ENCODE data around the gene SPPL3. TPM values are rescaled to one million over a fixed set of nuclear protein-coding genes. Genes with fewer than 3 reads are reported as not detected.
"Not testable (repeated sequence)": the region's sequence is repeated elsewhere in the genome, so short reads cannot be mapped to it uniquely, and the experiment has no call there.

The SPPL3 gene, protein sequence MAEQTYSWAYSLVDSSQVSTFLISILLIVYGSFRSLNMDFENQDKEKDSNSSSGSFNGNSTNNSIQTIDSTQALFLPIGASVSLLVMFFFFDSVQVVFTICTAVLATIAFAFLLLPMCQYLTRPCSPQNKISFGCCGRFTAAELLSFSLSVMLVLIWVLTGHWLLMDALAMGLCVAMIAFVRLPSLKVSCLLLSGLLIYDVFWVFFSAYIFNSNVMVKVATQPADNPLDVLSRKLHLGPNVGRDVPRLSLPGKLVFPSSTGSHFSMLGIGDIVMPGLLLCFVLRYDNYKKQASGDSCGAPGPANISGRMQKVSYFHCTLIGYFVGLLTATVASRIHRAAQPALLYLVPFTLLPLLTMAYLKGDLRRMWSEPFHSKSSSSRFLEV
- polyA plus RNA-seq (ENCODE audit: insufficient read length): 49.2 TPM

DNA sequence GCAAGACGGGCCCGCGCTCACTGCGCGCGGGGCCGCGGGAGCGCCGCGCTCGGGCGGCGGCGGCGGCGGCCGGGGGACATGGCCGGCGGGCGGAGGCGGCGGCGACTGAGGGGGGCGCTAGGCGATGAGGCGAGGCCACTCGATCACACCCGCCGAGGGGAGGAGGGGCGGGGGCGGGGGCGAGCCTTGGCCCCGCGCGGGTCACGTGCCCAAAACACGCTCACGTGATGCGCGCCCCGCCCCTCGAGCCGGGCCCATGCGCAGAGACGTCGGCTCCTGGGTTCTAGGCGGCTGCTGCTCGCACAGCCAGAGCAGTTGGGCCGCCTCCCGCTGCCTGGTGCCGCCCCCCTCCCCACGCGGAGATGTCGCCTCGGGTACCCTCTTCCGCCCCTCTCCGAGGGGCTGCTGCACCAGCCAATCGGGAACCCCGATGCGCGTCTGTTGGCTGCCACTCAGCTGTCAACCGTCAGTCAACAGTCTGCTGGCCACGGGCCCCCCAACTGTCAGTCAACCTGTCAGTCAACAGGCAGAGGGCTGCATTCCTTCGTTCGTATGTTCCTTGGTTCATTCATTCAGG, at the start of gene SPPL3:
SPPL3 (minus strand) TSS at position 162 of the 577 bp plus-strand sequence. CDS start 491 bp downstream, outside the sequence.
- DNase-seq (ENCODE audit: low read depth): peak; percentile 38

DNA sequence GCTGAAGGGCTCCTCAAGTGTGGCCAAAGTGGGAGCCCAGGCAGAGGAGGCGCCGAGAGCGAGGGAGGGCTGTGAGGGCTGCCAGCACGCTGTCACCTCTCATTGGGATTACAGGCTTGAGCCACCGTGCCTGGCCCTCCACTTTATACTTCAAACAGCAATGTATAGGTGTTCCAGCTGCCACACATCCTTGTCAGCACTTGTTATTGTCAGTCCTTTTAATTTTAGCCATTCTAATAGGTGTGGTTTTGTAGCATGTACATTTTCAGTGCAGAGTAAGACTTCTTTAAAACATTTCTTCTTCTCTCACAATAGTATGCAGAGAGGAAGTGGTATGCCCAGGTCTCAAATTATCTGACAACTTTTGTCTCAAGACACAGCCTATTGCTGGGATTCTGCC, 46.6 kb upstream of the SPPL3 start:
- DNase-seq (ENCODE audit: low read depth): no peak

DNA sequence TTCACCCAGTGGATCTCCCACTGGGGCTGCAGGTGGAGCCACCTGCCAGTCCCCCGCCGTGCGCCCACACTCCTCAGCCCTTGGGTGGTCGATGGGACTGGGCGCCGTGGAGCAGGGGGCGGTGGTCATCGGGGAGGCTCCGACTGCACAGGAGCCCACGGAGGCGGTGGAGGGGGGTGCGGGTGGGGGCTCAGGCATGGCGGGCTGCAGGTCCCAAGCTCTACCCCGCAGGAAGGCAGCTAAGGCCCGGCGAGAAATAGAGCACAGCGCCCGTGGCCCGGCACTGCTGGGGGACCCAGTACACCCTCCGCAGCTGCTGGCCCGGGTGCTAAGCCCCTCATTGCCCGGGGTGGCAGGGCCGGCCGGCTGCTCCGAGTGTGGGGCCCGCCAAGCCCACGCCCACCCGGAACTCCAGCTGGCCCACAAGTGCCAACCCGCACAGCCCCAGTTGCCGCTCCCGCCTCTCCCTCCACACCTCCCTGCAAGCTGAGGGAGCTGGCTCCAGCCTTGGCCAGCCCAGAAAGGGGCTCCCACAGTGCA, 46.2 kb upstream of the SPPL3 start:
- DNase-seq (ENCODE audit: low read depth): not testable (repeated sequence)

DNA sequence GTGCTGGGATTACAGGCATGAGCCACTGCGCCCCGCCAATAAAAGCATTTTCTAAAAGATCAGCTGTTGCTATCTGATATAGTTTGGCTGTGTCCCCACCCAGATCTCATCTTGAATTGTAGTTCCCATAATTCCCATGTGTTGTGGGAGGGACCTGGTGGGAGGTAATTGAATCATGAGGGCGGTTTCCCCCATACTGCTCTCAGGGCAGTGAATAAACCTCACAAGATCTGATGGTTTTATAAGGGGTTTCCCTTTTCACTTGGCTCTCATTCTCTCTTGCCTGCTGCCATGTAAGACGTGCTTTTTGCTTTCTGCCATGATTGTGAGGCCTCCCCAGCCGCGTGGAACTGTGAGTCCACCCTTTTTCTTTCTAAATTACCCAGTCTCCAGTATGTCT, 41.4 kb upstream of the SPPL3 start:
- not testable (repeated sequence) for DNase-seq (ENCODE audit: low read depth)

DNA sequence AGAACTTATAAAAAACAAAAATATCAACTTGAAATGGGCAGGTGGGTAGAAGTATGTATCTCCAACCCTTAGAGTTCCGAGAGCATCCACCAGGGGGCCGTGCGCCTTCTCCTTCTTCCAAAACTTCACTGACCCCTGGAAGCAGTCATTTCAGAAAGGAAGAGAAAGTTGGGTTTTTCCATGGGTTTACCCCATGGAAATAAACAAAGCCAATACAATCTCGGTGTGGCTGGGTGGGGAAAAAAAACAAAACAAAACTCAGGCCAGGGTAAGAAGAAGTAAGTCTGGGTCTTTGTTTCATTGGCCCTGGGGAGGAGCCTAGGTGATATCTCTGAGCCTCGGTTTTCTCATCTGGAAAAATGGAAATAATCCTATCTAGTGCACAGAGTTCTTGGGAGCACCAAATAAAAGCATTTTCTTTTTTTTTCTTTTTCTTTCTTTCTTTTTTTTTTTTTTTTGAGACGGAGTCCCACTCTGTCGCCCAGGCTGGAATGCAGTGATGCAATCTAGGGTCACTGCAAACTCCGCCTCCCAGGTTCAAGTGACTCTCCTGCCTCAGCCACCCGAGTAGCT, 40.6 kb upstream of the SPPL3 start:
- DNase-seq (ENCODE audit: low read depth): no peak

DNA sequence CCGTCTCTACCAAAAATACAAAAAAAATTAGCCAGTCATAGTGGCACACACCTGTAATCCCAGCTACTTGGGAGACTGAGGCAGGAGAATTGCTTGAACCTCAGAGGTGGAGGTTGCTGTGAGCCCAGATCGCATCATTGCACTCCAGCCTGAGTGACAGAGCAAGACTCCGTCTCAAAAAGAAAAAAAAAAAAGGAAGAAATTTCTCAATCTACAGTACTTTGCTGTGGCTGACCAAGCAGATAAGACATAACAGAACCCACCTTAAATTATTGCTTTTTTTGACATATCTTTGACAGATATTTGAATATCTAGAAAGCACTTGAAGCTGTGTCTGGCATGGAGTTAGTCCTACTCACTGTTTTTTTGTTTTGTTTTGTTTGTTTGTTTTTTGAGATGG, 39.3 kb upstream of the SPPL3 start:
- no peak for DNase-seq (ENCODE audit: low read depth)

DNA sequence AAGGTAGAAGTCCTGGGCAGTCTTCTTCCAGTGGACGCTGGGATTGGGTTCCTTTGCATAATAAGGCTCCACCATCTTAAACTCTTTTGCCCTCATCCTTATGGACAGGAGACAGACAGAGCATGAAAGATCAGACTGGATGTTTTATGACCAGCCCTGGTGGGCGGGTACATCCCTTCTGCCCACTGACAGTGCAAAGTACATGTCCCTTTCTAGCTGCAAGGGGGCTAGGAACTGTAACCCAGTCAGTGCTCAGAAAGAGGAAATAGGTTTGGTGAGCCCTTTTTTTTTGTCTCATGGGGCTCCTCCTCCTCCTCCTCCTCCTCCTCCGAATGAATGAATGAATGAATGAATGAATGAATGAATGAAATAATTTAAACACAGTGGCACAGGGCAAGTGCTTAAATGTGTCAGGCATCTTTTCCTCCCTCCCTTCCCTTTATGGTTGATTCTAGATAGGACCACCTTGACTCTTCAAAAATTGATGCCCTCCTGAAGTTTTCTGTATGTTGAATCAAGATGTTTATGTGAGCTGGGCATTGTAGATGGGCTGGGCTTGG, 37.8 kb upstream of the SPPL3 start:
- no peak for DNase-seq (ENCODE audit: low read depth)

DNA sequence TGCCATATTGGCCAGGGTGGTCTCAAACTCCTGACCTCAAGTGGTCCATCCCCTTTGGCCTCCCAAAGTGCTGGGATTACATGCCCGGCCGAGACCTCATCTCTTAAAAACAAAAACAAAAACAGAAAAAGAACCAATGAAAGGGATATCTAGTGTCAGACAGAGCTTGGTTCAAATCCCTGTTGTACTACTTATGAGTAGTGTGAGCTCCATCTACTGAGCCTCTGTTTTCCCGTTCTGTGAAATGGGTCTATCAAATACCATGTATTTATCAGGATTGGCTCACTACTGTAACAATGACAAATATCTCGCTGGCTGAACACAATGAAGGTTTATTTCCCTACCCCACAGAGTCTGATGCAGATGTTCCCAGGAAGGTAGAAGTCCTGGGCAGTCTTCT, 37.3 kb upstream of the SPPL3 start:
- DNase-seq (ENCODE audit: low read depth): no peak

DNA sequence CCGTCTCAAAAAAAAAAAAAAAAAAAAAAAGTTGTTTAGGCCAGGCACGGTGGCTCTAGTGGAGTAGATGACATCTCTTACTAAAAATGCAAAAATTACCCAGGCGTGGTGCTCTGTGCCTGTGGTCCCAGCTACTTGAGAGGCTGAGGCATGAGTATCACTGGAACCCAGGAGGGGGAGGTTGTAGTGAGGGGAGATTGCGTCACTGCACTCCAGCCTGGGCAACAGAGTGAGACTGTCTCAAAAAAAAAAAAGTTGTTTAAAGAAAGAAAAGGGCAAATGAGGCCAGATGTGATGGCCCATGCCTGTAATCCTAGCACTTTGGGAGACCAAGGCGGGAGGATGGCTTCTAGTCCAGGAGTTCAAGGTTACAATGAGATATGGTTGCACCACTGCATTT, 36.6 kb upstream of the SPPL3 start:
- no peak for DNase-seq (ENCODE audit: low read depth)

DNA sequence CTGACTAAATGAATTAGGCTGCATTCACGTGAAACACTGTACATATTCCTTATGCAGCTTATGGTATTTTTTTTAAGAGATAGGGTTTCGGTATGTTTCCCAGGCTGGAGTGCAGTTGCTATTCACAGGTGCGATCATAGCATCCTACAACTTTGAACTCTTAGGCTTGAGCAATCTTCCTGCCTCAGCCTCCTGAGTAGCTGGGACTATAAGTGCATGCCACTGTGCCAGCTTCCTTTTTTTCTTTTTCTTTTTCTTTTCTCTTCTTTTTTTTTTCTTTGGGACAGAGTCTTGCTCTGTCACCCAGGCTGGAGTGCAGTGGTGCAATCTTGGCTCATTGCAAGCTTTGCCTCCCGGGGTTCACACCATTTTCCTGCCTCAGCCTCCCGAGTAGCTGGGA, 35.8 kb upstream of the SPPL3 start:
- DNase-seq (ENCODE audit: low read depth): no peak

DNA sequence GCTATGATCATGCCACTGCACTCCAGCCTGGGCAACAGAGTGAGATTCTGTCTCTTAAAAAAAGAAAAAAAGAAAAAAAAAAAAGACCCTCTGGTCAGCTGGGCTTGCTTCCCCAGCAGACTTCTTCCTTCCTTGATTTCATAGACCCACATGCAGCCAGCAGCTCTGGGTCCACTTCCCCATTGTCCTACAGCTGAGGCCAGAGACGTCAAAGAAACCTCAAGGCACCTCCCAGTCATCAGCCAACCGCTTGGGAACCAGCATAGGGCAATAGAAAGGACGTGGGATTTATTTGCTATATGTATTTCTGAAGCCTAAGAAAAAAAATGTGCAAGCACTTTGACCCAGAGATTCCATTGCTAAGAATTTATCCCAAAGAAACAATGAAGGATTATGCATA, 35.4 kb upstream of the SPPL3 start:
- no peak for DNase-seq (ENCODE audit: low read depth)

DNA sequence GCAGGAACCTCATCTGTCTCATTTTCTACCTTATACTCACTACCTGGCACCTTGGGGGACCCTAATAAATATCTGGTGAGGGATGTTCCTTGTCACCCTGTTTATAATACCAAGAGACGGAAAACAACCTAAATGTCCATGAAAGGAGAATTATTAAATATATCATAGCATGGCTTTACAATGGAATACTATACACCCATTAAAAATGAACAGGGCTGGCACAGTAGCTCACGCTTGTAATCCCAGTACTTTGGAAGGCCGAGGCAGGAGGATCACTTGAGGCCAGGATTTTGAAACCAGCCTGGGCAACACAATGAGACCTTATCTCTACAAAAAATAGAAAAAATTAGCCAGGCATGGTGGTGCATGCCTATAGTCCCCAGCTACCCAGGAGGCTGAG, 34.3 kb upstream of the SPPL3 start:
- DNase-seq (ENCODE audit: low read depth): no peak

DNA sequence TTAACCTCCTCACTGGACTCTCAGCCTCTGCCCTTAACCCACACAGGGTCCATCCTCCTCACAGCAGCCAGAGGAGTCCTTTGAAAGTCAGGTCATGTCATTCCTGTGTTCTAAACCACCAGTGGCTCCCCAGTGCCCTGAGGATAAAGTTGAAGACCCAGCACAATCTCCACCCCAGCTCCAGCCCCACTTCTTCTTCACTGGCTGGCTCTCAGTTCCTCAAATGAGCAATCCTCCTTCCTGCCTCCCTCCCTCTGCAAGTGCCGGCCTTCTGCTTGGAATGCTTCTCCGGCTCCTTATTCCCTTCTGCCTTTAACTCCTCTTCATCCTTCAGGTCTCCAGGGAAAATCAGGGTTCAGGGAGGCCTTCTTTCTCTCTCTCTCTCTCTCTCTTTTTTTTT, 32.0 kb upstream of the SPPL3 start:
- no peak for DNase-seq (ENCODE audit: low read depth)

DNA sequence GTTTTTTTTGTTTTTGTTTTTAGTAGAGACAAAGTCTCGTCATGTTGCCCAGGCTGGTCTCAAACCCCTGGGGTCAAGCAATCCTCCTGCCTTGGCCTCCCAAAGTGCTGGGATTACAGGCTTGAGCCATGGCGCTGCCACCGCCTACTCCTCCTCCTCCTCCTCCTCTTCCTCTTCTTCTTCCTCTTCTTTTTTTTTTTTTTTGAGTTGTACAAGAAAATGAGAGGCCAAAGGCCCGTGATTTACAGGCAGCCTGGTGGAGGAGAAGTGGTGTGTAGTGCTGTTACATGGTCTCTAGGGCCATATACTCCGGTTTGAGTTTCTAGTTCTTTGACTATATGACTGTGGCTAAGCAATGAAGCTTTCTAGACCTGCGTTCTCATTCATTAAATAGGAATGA, 29.6 kb upstream of the SPPL3 start:
- no peak for DNase-seq (ENCODE audit: low read depth)

DNA sequence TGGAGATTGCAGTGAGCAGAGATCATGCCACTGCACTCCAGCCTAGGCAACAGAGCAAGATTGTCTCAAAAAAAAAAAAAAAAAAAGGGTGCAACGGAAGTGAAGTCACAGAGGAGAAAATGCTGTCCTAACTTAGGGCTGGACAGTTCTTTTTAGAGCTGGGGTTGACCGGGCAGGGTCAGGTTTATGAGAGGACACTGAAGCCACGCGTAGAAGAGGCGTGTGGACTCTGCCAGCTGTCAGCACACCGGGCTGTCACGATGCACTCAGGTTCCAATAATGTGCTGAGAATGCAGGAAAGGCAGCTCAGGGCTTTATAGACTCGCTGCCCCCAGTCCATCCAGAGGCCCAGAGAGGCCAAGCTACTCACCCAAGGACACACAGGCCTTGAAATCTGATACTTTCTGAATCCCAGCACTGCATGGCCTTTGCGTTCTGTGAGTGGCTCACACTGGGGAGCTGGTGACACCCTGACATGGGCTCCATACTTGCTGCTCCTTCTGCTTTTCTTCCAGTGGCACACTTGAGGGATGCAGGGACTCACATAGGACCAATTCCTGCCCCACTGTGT, 28.9 kb upstream of the SPPL3 start:
- no peak for DNase-seq (ENCODE audit: low read depth)

DNA sequence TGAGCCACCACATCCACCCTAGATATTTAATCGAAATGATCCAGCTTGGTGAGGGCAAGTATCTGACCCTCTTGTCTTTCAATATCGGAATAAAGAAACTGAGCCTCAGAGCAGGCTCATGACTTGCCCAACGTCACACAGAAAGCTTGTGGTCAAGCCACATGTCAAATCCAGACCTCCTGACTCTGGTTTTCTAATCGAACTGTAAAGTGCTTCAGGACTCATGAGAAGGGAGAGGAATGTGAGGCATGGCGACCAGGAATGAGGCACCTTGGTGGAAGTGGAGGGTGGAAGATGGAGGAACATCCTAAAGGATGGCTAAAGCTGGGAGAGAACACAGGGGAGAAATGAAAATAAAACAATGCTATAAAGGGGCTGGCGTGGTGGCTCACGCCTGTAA, 27.9 kb upstream of the SPPL3 start:
- no peak for DNase-seq (ENCODE audit: low read depth)

DNA sequence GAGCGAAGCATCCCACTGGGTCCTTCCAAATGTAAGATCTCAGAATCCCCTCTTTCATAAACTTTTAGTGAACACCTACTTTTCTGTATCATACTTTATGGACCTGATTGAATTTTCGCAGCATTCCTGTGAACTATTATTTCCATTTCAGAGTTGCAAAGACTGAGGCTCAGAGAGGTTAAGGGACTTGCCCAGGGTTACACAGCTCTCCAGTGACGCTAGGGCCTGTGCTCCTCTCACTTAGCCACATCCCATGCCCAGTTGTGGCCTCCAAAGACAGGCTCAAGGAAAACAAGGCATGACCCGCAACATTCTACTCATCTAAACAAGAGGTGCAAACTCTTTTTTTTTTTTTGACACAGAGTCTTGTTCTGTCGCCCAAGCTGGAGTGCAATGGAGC, 25.9 kb upstream of the SPPL3 start:
- DNase-seq (ENCODE audit: low read depth): no peak

DNA sequence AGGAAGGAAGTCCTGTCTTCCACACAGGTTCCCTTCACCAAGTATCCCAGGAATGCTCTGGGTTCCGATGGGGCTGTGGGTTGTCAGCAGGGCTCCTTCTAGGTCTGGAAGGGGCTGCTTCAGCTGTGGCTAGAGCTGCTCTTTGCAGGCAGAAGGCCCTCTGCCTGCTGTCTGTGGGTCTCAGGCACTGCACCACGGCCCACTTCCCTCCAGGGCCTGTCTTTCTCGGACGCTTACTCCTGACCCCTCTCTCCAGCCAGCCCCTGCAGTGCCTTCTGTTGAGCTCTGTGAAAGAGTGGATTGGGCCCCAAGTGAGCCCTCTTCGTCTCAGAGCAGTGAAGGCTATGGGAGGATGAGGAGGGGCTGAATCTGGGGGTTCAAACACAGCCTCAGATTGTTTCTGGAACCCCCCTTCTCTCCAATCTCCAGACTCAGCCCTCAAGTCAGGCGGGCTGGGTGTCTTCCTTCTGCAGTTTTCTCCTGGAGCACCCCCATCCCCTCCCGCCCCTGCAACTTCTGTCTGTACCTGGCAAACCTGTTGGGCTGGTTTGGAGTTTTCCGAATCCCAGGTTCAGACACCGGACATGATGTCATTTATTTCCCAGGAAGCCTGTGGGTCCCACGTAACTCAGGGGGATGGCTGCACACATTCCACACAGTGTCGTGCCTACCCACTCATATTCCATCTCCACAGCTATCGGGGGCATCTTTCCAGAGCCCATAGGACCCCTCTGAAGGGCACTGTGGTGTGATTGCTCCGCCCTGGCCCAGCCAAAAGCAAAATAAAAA, 24.9 kb upstream of the SPPL3 start:
- DNase-seq (ENCODE audit: low read depth): no peak

DNA sequence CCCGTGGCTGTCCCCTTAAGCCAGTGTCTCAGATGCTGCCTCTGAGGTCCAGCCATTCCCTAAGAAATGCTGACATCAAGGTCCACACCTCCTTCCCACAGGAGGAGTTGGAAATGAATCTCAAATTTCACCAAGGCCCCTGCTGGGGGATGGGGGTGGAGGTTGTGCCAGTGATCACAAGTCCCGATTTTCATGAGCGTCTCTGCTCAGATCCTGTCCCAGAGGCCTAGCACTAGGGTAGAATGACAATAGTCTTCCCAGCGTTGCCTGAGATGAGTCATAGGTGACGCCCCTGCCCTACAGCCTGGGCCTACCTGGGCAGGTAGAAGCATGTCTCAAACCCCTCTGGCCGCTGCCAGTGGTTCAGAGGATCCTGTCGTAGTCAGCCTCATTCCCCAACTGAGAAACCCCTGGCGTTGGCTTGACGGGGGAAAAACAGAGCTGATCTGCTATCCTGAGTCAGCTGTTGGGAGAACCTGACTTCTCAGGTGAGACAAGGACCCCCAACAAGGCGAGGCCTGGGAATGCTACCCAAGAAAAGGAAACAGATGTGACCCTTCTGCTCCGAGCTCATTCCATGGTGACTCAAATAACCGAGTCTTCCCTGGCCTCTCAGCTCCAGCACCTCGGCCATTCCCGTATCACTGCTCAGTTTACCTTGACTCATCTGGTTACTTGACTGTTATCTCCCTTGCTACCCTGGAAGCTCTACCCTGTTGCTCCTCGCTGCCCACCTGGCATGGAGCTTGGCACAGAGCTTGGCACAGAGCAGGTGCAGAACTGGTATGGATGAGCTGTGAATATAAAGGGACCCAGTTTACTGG, 21.8 kb upstream of the SPPL3 start:
- no peak for DNase-seq (ENCODE audit: low read depth)

DNA sequence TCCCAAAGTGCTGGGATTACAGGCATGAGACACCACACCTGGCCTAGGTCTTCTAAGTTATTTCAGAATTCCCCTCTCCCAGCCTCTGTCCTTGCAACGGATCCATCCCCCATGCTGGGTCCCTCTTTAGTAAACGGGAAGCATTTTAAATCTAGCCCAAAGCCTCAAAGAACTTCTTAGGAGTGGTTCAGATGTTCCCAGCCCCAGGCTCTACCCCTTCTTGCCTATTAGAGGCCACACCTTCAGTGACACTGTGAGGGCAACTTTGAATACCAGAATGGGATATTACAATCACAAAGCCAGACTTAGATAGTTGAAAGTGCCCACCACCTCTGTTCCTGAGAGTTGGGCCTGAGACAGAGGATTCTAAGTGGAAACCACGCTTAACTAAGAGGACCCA, 18.1 kb upstream of the SPPL3 start:
- DNase-seq (ENCODE audit: low read depth): no peak

DNA sequence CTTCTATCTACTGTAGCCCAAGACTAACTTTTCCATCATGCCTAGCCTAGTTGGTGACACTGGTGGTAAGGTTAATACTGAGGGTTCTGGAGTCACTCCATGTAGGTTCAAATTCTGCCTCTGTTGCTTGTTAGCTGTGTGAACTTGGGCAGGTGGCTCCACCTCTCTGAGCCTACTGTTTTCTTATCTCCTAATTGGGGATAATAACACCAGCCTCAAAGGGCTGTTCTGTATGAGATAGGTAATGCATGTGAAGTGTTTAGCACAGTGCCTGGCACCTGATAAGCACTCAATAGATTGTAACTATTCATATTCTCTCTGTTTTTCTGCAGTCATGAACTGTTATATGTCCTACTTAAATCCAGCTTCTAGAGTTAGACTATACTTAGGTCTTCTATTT, 17.5 kb upstream of the SPPL3 start:
- DNase-seq (ENCODE audit: low read depth): no peak
